ENCODE measurements around the gene GHDC.
"Not testable (repeated sequence)": the region's sequence is repeated elsewhere in the genome, so short reads cannot be mapped to it uniquely, and the experiment has no call there.

Gene GHDC

GRCh38 chr17:42202696-42203095 is 8.4 kb upstream of the GHDC start:
- DNase-seq = no peak

GRCh38 chr17:42202159-42202558 is 7.9 kb upstream of the GHDC start:
- DNase-seq = no peak

DNA sequence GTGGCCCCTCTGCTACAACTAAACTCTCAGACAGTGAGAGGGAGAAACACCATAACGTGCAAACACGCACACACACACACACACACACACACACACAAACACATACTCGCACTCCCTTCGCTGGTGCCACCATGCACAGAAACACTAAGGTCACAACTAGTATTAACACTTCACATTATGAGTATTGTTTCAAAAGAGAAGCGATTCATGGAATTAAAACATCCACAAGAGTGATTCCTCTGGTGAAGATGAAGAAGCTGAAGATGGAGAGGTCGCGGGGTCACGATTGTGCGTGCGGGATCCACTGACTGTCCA is 7.1 kb upstream of the GHDC start:
- DNase-seq = no peak

- no peak for DNase-seq
Observed at GRCh38 chr17:42200706-42201457, 6.6 kb upstream of the GHDC start.

DNA sequence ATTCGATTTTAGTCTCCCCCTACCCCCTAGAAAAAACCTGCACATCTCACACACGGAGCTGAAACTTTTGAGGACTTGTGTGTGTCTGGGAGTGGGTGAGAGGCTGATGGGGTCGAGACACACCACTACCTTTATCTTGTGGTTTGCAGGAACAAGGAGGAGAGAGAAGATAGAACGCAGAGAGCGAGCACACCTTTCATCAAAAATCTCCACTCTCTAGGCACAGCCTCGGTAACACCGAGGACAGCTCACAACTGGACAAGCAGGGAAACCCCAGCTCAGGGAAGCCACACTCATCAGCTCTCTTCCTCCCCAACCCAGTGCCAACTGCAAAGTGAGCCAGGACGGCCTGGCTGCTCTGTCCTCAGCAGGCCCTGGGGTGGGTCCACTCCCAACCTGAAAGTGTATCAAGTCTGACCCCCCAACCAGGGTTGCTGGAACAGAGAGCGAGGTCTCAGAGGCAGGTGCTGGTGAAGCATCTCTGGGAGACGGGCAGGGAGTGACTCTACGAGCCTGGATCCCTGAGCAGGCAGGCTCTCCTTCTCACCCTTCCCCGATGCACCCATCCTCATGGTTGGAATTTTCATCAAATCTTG is 5.2 kb upstream of the GHDC start:
- DNase-seq = no peak

GRCh38 chr17:42198897-42199296 is 4.6 kb upstream of the GHDC start:
- no peak for DNase-seq

GRCh38 chr17:42197564-42198156 is 3.4 kb upstream of the GHDC start:
- DNase-seq = no peak

GRCh38 chr17:42193216-42193968 is 902 bp downstream of the GHDC start:
- no peak for DNase-seq

- DNase-seq = no peak
Observed at GRCh38 chr17:42192189-42193126, 1.8 kb downstream of the GHDC start.

DNA sequence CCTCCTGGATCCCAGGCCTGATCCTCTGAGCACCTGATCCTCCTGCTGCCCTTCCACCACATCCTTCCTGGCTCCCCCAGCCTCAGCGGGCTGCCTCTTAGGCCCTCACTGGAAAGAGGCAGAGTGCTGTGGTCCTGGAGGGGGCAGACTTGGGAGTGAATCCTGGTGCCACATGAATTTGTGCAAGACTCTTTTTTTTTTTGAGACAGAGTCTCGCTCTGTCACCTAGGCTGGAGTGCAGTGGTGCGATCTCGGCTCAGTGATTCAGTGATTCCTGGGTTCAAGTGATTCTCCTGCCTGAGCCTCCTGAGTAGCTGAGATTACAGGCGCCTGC is 3.1 kb downstream of the GHDC start:
- no peak for DNase-seq

DNA sequence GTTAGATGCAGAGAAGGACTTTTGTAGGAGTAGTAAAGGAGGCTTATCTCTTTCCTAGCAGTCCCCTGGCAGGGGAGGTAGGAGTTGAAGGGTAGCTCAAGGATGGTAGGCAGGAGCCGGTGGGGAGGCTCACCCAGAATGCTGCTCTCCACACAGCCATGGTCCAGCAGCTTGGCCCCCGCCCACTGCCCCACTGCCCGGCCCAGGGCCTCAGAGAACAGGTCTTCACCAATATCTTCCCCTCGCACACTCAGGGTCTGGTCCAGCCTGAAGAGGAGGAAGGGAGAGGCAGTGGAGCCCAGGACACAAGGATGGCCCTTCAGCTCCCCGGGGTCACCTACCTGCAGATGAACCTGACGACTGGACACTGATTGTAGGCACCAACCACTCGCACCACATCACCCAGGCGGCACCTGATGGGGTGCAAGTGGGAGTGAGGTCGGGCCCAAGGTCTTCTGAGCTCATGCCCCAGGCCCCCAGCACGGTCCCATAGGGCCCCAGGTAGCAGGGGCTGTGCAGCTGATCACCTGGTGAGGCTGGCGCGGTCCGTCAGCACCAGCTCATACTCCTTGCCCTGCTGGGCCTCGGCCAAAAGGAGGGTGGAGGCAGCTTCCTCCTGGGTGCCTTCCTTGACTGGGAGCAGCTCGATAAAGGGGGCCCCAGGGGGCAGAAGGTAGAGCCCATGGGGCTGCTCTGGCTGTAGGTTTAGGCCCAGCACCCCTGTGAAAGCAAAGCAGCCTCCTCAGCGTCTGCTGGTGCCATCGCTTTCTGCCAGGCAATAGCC is 3.6 kb downstream of the GHDC start:
- no peak for DNase-seq

DNA sequence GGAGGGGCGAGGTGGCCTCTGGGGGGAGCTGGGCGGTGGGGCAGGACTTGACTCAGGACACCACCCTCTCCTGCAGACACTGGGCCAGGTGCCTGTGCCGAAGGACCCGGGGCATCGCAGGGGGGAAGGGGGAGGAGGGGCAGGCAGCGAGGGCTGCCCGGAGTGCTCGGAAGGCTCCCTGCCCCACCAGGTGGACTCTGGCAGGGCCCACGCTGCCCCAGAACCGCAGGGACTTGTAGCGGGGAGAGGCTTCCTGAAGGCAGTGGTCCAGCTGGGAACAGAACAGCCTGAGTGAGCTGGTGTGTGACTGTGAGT is 4.7 kb downstream of the GHDC start:
- no peak for DNase-seq

GRCh38 chr17:42188749-42189650 is 5.3 kb downstream of the GHDC start:
- DNase-seq = no peak

- no peak for DNase-seq
Observed at GRCh38 chr17:42187833-42188232, 6.5 kb downstream of the GHDC start.

GRCh38 chr17:42186191-42186590 is 8.1 kb downstream of the GHDC start:
- not testable (repeated sequence) for DNase-seq

DNA sequence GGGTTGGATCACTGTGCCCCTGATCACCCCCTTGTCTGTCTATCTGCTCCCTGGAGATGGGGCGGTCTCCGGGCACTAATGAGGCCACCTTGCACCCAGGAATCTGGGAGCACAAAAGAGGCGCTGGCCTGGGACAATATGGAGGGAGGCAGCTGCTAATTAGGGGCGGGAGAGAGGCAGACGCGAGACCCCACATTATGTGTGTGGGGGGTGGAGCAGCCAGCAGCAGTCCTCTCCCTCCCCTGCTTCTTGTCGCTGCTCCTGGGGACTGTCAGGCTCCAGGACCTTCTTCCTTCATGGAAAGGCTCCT is 8.7 kb downstream of the GHDC start:
- DNase-seq = no peak

- peak; percentile 81 for DNase-seq
Observed at GRCh38 chr17:42184713-42185620, 9.3 kb downstream of the GHDC start, which contains the start of gene HCRT. TSS of gene HCRT (minus strand) at chr17:42185452. CDS start at chr17:42185365, 87 bp downstream.

DNA sequence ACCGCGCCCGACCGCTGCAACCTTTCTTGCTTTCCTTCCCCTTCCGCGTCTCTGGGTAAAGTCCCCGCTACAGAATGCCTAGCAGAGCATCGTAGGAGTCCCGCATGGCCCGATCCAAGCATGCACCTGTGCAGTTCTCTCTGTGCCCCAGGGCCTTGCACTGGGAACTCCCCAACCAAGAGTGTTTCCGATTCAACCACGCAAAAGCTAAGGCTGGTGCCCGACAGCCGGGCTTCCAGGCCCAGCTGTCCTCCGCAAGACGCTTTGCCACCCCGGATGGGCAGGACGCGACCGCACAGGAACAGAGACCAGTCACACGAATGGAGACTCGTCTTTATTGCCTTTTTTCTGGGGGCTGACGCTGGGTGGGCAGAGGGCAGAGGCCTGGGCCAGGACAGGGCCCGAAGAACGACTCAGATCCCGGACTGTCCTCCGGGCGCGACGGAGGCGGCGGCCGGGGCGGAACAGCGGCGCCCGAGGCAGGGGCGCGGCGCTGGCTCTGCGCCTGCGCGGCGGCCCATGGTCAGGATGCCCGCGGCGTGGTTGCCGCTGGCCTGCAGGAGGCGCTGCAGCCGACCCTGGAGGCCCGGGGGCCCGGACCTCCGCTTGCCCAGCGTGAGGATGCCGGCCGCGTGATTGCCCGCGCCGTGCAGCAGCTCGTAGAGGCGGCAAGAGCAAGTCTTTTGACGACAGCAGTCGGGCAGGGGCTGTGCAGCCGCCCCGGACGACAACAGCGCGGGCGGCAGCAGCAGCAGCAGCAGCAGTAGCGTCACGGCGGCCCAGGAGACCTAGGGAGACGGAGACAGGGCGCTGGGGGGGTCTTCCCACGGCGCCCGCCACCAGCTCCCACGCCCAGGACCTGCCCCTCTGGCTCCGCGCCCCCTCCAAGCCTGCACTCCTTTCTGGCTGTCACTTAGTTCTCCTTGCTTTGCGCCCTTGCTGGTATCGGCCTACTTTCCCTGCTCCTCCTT is 10.3 kb downstream of the GHDC start:
- DNase-seq = peak; percentile 90

All from DMS53 (cell line).